ENCODE results near the gene CTSW.
A peak's percentile ranks its signal among the peaks of the same experiment; 100 is the strongest.
"Not testable (repeated sequence)": the region's sequence is repeated elsewhere in the genome, so short reads cannot be mapped to it uniquely, and the experiment has no call there.

CTSW gene

GRCh38 chr11:65879617-65880016 is at the start of gene CTSW:
Gene CTSW (plus strand): TSS chr11:65879837. CDS start chr11:65879855, 18 bp downstream.
- peak in 1 of 2 experiments; percentile 51 for DNase-seq

GRCh38 chr11:65832231-65832630 is 47.4 kb upstream of the CTSW start:
- DNase-seq, result not testable (repeated sequence)

GRCh38 chr11:65833297-65834030 is 46.2 kb upstream of the CTSW start, which contains the start of gene SNX32:
Gene SNX32 (plus strand): TSS chr11:65833963. CDS start chr11:65834066, 103 bp downstream.
- peak; percentile 98 for DNase-seq

- no peak for DNase-seq
These were observed 45.4 kb upstream of the CTSW start for GRCh38 chr11:65834202-65834601.

GRCh38 chr11:65842144-65842543 is 37.5 kb upstream of the CTSW start:
- DNase-seq, result no peak

GRCh38 chr11:65843811-65844210 is 35.8 kb upstream of the CTSW start:
- DNase-seq, result no peak

- no peak for DNase-seq
These were observed 35.3 kb upstream of the CTSW start for GRCh38 chr11:65844231-65844872.

- DNase-seq, result no peak
These were observed 31.9 kb upstream of the CTSW start for GRCh38 chr11:65847746-65848145.

- DNase-seq, result not testable (repeated sequence)
These were observed 30.9 kb upstream of the CTSW start for GRCh38 chr11:65848693-65849092.

- DNase-seq, result no peak
These were observed 30.3 kb upstream of the CTSW start for GRCh38 chr11:65849366-65849765.

- peak in 1 of 2 experiments; percentile 21 for DNase-seq
These were observed 29.8 kb upstream of the CTSW start for GRCh38 chr11:65849771-65850216.

GRCh38 chr11:65850217-65851082 is 29.2 kb upstream of the CTSW start:
- DNase-seq, result peak in 1 of 2 experiments; percentile 35

- peak; percentile 55 to 59 for DNase-seq
These were observed 28.5 kb upstream of the CTSW start for GRCh38 chr11:65851083-65851579.

GRCh38 chr11:65851811-65852507 is 27.7 kb upstream of the CTSW start:
- peak; percentile 39 to 40 for DNase-seq

- DNase-seq, result peak; percentile 42 to 45
These were observed 27.0 kb upstream of the CTSW start for GRCh38 chr11:65852508-65853245.

- DNase-seq, result peak; percentile 34 to 42
These were observed 26.2 kb upstream of the CTSW start for GRCh38 chr11:65853246-65853979.

- peak in 1 of 2 experiments; percentile 20 for DNase-seq
These were observed 25.5 kb upstream of the CTSW start for GRCh38 chr11:65854161-65854592.

GRCh38 chr11:65854852-65855837 is 24.5 kb upstream of the CTSW start:
- DNase-seq, result peak in 1 of 2 experiments; percentile 14

GRCh38 chr11:65855927-65856363 is 23.7 kb upstream of the CTSW start:
- DNase-seq, result peak in 1 of 2 experiments; percentile 16
